ENCODE results near the gene MAPK8IP3. TPM values are rescaled to one million over a fixed set of nuclear protein-coding genes. Genes with fewer than 3 reads are reported as not detected.

Gene MAPK8IP3
- total and polyA plus RNA-seq, 9 of the 15 experiments (the other 6 are each of a cell fraction or from before 2014, with no cell fraction given), result 0.17 to 58.7 (median 16.7) TPM

DNA sequence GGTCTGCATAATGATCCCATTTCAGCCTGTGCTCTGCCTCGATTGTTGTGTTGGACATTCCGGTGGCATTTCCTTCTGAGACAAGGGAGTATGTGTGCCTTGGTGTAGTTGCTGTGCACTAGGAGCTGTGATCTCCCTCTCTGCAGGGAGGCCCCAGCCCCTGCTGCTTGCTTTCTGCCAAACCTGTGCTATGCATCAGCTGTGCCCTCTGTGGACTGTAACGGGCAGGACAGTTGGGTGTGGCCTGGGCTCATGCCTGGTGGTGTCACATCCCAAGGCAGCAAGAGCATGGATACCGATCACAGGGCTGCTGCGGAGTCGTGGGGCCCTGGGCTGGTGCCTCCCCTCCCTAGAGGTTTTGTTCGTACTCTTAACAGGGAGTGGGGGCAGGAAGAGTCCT lies 31.7 kb upstream of the MAPK8IP3 start:
- no peaks in the 10 kb centered on the region for H3K27me3 ChIP-seq (ENCODE audit: control insufficient read depth in 2 of 2, insufficient read depth in 2 of 2, low read length in 2 of 2)
- no TSS peak for BruUV-seq (replicated peaks)
- WGBS (ENCODE audit: insufficient coverage, low coverage, missing lambda C conversion rate), result 88% methylated on average over 7 of the region's 7 CpGs
- ChIA-PET POLR2A (interaction anchor here (1.0 kb wide), 1 partner anchor 9 kb away, joined by 5 read pairs; no protein-coding TSS in a partner anchor), CTCF (ENCODE audit: low intra/inter-chr PET ratio) (no interaction called here)
- no peak for TF ChIP-seq SAFB (IDR thresholded peaks at IDR 0.05; ENCODE audit: borderline replicate concordance, low read depth, low read length)
- TF ChIP-seq, protein P1, sequence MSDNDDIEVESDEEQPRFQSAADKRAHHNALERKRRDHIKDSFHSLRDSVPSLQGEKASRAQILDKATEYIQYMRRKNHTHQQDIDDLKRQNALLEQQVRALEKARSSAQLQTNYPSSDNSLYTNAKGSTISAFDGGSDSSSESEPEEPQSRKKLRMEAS (CRISPR knock-in tag; IDR thresholded peaks at IDR 0.05), result 0 out of 2 replicates have a peak, but pooled peaks have one; percentile 6
- ATAC-seq (no peak), DNase-seq (ENCODE audit: extremely low read depth in 1 of 4, low spot score in 3 of 4) (no peak), FAIRE-seq (no peak)
- in situ Hi-C loops (cut with MboI) (no loop called here), intact Hi-C loops (cut with micrococcal nuclease) (no loop called here)
- no peak overlapping the region for H3K4me3 ChIP-seq
- peaks cover 12% of the 10 kb centered on the region for H3K79me2 ChIP-seq (ENCODE audit: control insufficient read depth, insufficient read depth, low read length)
- H3K9me1 ChIP-seq (ENCODE audit: control insufficient read depth, insufficient read depth, low read length), result no peaks in the 10 kb centered on the region
- peaks cover 4 to 18% of the 10 kb centered on the region in 2 experiments; a peak in 4 of 5 replicates for H3K4me1 ChIP-seq (replicated peaks in 1 of 2; ENCODE audit: control insufficient read depth in 2 of 2, insufficient read depth in 2 of 2, low read length in 2 of 2)
- H3K27ac ChIP-seq (ENCODE audit: extremely low read depth, low read depth, low read length), result no peak overlapping the region
- H2AFZ ChIP-seq (ENCODE audit: low read depth, low read length), result no peak overlapping the region
- no peak overlapping the region for H3K4me2 ChIP-seq (ENCODE audit: insufficient read depth, low read length)
- peaks cover 69% of the 10 kb centered on the region for H3K36me3 ChIP-seq (ENCODE audit: control insufficient read depth, insufficient read depth, low read length)
- H4K20me1 ChIP-seq (replicated peaks; ENCODE audit: control insufficient read depth, insufficient read depth, low read length), result no peaks in the 10 kb centered on the region
- no peaks in the 10 kb centered on the region for H3K9me3 ChIP-seq (replicated peaks; ENCODE audit: control insufficient read depth, insufficient read depth, low read depth, low read length)
- peak overlapping the region in 1 of 2 experiments; percentile 57; a peak in 2 of 4 replicates for H3K9ac ChIP-seq (ENCODE audit: insufficient read depth in 1 of 2, low read depth in 2 of 2, low read length in 2 of 2)

DNA sequence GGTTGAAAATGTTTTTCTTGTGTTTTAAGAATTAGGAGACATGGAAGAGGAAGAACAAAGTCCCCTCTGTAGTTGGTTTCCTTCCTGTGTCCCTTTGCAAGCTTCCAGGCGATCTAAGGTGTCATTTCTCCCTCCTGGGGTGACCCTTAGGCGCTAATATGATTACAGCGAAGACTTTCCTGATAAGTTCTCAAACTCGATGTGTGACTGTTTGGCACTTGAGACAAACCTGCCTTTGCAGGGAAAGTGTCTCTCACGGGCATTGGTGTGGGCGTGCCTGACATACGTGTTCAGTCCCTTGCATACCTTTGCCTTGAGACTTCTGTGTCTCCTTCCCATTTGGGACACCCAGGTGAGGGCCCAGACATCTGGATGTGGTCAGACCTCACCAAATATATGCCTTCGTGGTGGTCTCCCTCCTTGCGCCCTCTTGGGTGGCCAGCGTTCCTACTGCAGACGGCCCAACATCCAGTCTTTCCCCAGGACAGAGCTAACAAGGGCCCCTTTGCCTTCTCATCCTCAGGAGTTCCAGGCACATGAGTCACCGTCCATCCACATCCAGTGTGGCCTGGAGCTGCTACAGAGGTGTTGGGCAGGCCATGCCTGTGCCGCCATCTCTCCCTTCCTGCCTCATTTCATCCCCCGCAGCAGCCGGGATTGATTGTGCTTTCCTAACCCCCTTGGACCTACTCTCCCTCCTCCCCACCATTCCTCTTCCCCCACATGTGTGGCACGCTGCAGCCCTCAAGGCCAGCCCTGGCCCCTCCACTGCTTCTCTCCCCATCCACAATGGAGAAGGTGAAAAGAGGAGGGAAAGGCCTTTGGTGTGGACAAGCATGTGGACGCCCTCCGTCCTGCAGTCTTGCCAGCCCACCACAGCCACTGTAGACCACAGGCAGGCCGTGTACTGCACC lies 31.0 kb upstream of the MAPK8IP3 start:
- intact Hi-C loops (cut with micrococcal nuclease), result no loop called here
- no peak for DNase-seq (ENCODE audit: extremely low read depth in 1 of 4, low spot score in 3 of 4)
- Histone ChIP-seq H3K27ac (ENCODE audit: extremely low read depth, low read depth, low read length) (no peak overlapping the region), H3K9ac (ENCODE audit: insufficient read depth in 1 of 2, low read depth in 2 of 2, low read length in 2 of 2) (peak overlapping the region in 1 of 2 experiments; percentile 60; a peak in 1 of 4 replicates), H3K27me3 (ENCODE audit: control insufficient read depth in 2 of 2, insufficient read depth in 2 of 2, low read length in 2 of 2) (no peaks in the 10 kb centered on the region), H4K20me1 (replicated peaks; ENCODE audit: control insufficient read depth, insufficient read depth, low read length) (no peaks in the 10 kb centered on the region; the same call in 1 of the 2 replicates), H3K4me1 (replicated peaks in 1 of 2; ENCODE audit: control insufficient read depth in 2 of 2, insufficient read depth in 2 of 2, low read length in 2 of 2) (peaks cover 7 to 25% of the 10 kb centered on the region in 2 experiments; a peak in 4 of 5 replicates), H3K36me3 (ENCODE audit: control insufficient read depth, insufficient read depth, low read length) (peaks cover 65% of the 10 kb centered on the region; the same call in 2 of the 3 replicates), H3K4me3 (no peak overlapping the region), H3K79me2 (ENCODE audit: control insufficient read depth, insufficient read depth, low read length) (peaks cover 19% of the 10 kb centered on the region), H3K4me2 (ENCODE audit: insufficient read depth, low read length) (no peak overlapping the region), H3K9me3 (replicated peaks; ENCODE audit: control insufficient read depth, insufficient read depth, low read depth, low read length) (no peaks in the 10 kb centered on the region), H2AFZ (ENCODE audit: low read depth, low read length) (no peak overlapping the region), H3K9me1 (ENCODE audit: control insufficient read depth, insufficient read depth, low read length) (no peaks in the 10 kb centered on the region)
- in situ Hi-C loops (cut with MboI), result no loop called here
- no TSS peak for BruUV-seq (replicated peaks)
- ATAC-seq, result no peak
- CTCF ChIA-PET (ENCODE audit: low intra/inter-chr PET ratio), result no interaction called here
- TF ChIP-seq ELF2 (CRISPR knock-in tag; IDR thresholded peaks at IDR 0.05) (no peak), ZNF263 (CRISPR knock-in tag; IDR thresholded peaks at IDR 0.05; ENCODE audit: borderline replicate concordance) (peak; percentile 76)
- no peak for FAIRE-seq
- POLR2A ChIA-PET, result interaction anchor here (0.7 to 1.5 kb wide), 2 partner anchors 9 to 14 kb away, joined by 3 to 4 read pairs; no protein-coding TSS in a partner anchor
- 84% methylated on average over 12 of the region's 19 CpGs for WGBS (ENCODE audit: insufficient coverage, low coverage, missing lambda C conversion rate)
